Measurements from ENCODE around the gene CDH1.
A peak's percentile ranks its signal among the peaks of the same experiment; 100 is the strongest.
"Not testable (repeated sequence)": the region's sequence is repeated elsewhere in the genome, so short reads cannot be mapped to it uniquely, and the experiment has no call there.

CDH1 gene

GRCh38 chr16:68767581-68767980, 30.5 kb downstream of the CDH1 start:
- no peak for DNase-seq

GRCh38 chr16:68768175-68768574, 31.1 kb downstream of the CDH1 start:
- no peak for DNase-seq

- DNase-seq, result no peak
Measured at GRCh38 chr16:68768771-68769170, 31.7 kb downstream of the CDH1 start.

- no peak for DNase-seq
Measured at GRCh38 chr16:68770671-68771070, 33.6 kb downstream of the CDH1 start.

- DNase-seq, result no peak
Measured at GRCh38 chr16:68772030-68772681, 35.1 kb downstream of the CDH1 start.

- DNase-seq, result no peak
Measured at GRCh38 chr16:68772871-68773270, 35.8 kb downstream of the CDH1 start.

GRCh38 chr16:68774982-68775634, 38.0 kb downstream of the CDH1 start:
- no peak for DNase-seq

GRCh38 chr16:68776821-68777485, 39.9 kb downstream of the CDH1 start:
- no peak for DNase-seq

- DNase-seq, result peak; percentile 47
Measured at GRCh38 chr16:68778551-68779231, 41.6 kb downstream of the CDH1 start.

GRCh38 chr16:68779891-68780290, 42.8 kb downstream of the CDH1 start:
- no peak for DNase-seq

GRCh38 chr16:68781784-68782183, 44.7 kb downstream of the CDH1 start:
- no peak for DNase-seq

- DNase-seq, result no peak
Measured at GRCh38 chr16:68782198-68783174, 45.4 kb downstream of the CDH1 start.

- no peak for DNase-seq
Measured at GRCh38 chr16:68784226-68784625, 47.1 kb downstream of the CDH1 start.

- no peak for DNase-seq
Measured at GRCh38 chr16:68784721-68785120, 47.6 kb downstream of the CDH1 start.

GRCh38 chr16:68785715-68786114, 48.6 kb downstream of the CDH1 start:
- DNase-seq, result no peak

GRCh38 chr16:68786685-68787418, 49.8 kb downstream of the CDH1 start:
- peak; percentile 37 for DNase-seq

- not testable (repeated sequence) for DNase-seq
Measured at GRCh38 chr16:68787419-68787807, 50.3 kb downstream of the CDH1 start.

GRCh38 chr16:68790130-68790761, 53.2 kb downstream of the CDH1 start:
- DNase-seq, result no peak

GRCh38 chr16:68790944-68791343, 53.9 kb downstream of the CDH1 start:
- DNase-seq, result no peak

GRCh38 chr16:68792465-68793324, 55.6 kb downstream of the CDH1 start:
- no peak for DNase-seq

All from NCI-H2107 (cell line).